Activated CD4-positive, alpha-beta T cell treated with anti-CD3 and anti-CD28 coated beads, Interleukin-2, amount 10 ng/mL, durations not matched to agents 7 days and 5 days (primary cell): ENCODE data around the gene SH3RF2. TPM values are rescaled to one million over a fixed set of nuclear protein-coding genes. Genes with fewer than 3 reads are reported as not detected.

Source experiments
- CTCF ChIA-PET: fragments of 350-600 bp; sonication (Branson Sonifier 250); formaldehyde crosslinking; loops from one replicate; lab custom pipeline; 2021; ENCODE audit warnings: antibody characterized with exemption; lab: Charles Lee
- POLR2A ChIA-PET: fragments of 350-600 bp; sonication (Branson Sonifier 250); formaldehyde crosslinking; loops from one replicate; lab custom pipeline; 2021; ENCODE audit warnings: antibody characterized with exemption; lab: Charles Lee
- DNase-seq: peaks from one replicate; pipeline ENCODE4 v3.0.0-alpha.2; 2020
- H3K27ac Mint-ChIP-seq: one replicate; pipeline ENCODE4 v1.8.0; 2021; ENCODE audit warnings: mild to moderate bottlenecking, moderate library complexity, mixed read lengths
- H3K27me3 Mint-ChIP-seq: one replicate; pipeline ENCODE4 v1.8.0; 2021; ENCODE audit warnings: mixed read lengths
- H3K36me3 Mint-ChIP-seq: one replicate; pipeline ENCODE4 v1.8.0; 2021; ENCODE audit warnings: low read depth, mixed read lengths
- H3K4me1 Mint-ChIP-seq: one replicate; pipeline ENCODE4 v1.8.0; 2021; ENCODE audit warnings: mixed read lengths
- H3K4me3 Mint-ChIP-seq: one replicate; pipeline ENCODE4 v1.8.0; 2021; ENCODE audit warnings: mild to moderate bottlenecking, moderate library complexity, mixed read lengths
- H3K9me3 Mint-ChIP-seq: one replicate; pipeline ENCODE4 v1.8.0; 2021; ENCODE audit warnings: mixed read lengths
- total RNA-seq, 2 experiments: library from RNA; stranded (reverse); gene quantifications; one replicate each; pipeline ENCODE4 v1.2.3, GENCODE V29; 2021

SH3RF2 gene
- total RNA-seq, 2 experiments from 2014 or later = 0.27 to 0.40 TPM

DNA sequence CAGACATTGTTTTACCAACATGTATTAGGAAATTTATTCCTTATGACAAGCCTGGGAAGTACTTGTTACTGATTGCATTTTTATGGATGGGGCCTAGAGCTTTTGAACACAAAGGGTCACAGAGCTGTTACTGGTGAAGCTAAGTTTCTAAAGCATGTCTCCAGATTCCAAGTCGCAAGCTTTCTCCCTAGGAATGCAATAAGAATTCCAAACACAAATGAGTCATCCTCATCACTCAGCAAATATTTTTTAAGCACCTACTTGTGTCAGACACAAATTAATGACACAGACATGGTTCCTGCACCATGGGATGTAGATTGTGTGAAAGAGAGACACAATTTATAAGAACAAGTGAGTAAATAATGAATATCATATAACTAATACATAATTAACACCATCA lies 11.0 kb upstream of the SH3RF2 start:
- CTCF ChIA-PET = no interaction called here
- DNase-seq = no peak

GRCh38 chr5:145925803-145926202 lies 10.6 kb upstream of the SH3RF2 start:
- Mint-ChIP-seq H3K36me3 (no peaks in the 10 kb centered on the region), H3K27me3 (peaks cover 3% of the 10 kb centered on the region), H3K4me3 (no peak overlapping the region), H3K27ac (no peak overlapping the region), H3K9me3 (no peaks in the 10 kb centered on the region), H3K4me1 (peaks cover 2% of the 10 kb centered on the region)
- ChIA-PET CTCF (no interaction called here), POLR2A (no interaction called here)
- DNase-seq = no peak

More for the DNA sequence above, 11.0 kb upstream of the SH3RF2 start:
- Mint-ChIP-seq H3K27me3 (no peaks in the 10 kb centered on the region), H3K36me3 (no peaks in the 10 kb centered on the region), H3K4me1 (peaks cover 2% of the 10 kb centered on the region), H3K4me3 (no peak overlapping the region), H3K27ac (no peak overlapping the region), H3K9me3 (no peaks in the 10 kb centered on the region)
- POLR2A ChIA-PET = no interaction called here

DNA sequence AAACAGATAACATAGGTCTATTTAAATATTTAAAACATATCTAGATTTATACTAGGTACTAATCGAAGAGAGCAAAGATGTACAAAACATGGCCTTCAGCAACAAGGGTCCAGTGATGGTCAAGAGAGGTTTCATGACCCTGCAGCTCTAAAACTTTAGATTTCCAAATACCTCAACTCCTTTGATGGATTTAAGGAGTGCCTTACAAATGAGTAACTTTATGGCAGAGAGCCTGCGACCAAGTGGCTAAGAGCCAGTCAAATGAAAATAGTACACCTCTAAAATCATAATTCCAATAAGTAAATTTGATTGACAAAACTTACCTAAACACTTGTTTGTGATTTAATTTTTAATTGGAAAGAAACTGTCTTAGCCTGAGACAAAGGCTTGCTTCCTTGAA lies 4.7 kb upstream of the SH3RF2 start:
- no peak overlapping the region for H3K27ac Mint-ChIP-seq
- H3K9me3 Mint-ChIP-seq = no peaks in the 10 kb centered on the region
- H3K4me3 Mint-ChIP-seq = no peak overlapping the region
- POLR2A ChIA-PET = no interaction called here
- peaks cover 30% of the 10 kb centered on the region for H3K27me3 Mint-ChIP-seq
- CTCF ChIA-PET = no interaction called here
- peaks cover 11% of the 10 kb centered on the region for H3K4me1 Mint-ChIP-seq
- no peaks in the 10 kb centered on the region for H3K36me3 Mint-ChIP-seq
- DNase-seq = no peak

DNA sequence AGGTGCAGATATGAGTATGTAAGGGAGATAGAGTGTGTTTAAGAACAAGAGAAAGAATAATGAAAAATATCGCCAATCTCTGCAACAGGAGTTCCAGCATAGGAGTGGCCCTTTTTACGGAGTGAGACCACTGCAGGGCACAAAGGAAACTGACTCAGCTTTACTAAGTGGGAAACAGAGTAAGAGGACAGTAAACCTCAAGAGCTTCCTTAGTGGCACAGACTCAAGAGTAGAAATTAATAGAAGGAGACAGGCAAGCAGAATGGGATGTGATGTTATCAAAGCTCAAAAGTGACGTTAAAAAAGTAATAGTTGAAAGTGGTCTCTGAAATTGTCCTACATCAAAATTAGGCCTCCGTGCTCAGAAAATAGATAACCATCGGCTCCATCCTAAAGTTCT lies 2.1 kb upstream of the SH3RF2 start:
- POLR2A ChIA-PET = interaction anchor here (0.7 kb wide), 1 partner anchor 17 kb away, joined by 5 read pairs; no protein-coding TSS in a partner anchor
- DNase-seq = no peak
- peaks cover 37% of the 10 kb centered on the region for H3K27me3 Mint-ChIP-seq
- no peak overlapping the region for H3K27ac Mint-ChIP-seq
- H3K4me3 Mint-ChIP-seq = no peak overlapping the region
- no peaks in the 10 kb centered on the region for H3K36me3 Mint-ChIP-seq
- no peaks in the 10 kb centered on the region for H3K9me3 Mint-ChIP-seq
- H3K4me1 Mint-ChIP-seq = peaks cover 23% of the 10 kb centered on the region
- CTCF ChIA-PET = no interaction called here

DNA sequence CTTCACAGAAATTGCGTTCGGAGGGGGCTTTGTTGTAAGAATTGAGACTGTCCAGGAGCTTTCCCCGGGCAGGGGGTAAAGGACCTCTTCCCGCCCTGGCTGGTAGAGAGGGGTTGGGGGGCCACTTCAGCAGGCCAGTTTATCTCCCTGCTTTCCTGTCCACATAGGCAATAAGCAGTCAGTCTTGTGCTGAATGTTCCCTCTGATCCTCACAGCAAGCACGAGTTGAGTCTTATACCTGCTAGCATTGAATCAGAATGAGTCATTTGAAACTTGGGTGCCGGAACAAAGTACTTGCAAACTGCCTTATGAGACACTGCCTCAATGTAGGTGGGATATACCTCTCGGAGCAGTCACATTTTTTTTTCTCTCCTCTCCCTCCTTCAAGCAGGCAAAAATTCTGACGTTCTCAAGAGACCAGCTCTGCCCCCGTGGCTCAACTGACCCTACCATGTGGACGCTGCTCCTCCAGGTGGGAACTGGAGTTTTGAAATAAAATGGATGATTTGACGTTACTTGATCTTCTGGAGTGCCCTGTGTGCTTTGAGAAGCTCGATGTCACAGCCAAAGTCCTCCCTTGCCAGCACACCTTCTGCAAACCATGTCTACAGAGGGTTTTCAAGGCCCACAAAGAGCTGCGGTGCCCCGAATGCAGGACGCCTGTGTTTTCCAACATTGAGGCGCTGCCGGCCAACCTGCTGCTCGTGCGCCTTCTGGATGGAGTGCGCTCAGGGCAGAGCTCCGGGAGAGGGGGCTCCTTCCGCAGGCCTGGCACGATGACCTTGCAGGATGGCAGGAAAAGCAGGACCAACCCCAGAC lies 1.3 kb downstream of the SH3RF2 start:
- Mint-ChIP-seq H3K36me3 (no peaks in the 10 kb centered on the region), H3K27me3 (peaks cover 29% of the 10 kb centered on the region), H3K27ac (no peak overlapping the region), H3K4me1 (peaks cover 40% of the 10 kb centered on the region), H3K9me3 (no peaks in the 10 kb centered on the region), H3K4me3 (no peak overlapping the region)
- DNase-seq = no peak
- POLR2A ChIA-PET = no interaction called here
- CTCF ChIA-PET = interaction anchor here (1.2 kb wide), 1 partner anchor 8 kb away, joined by 4 read pairs; no protein-coding TSS in a partner anchor

DNA sequence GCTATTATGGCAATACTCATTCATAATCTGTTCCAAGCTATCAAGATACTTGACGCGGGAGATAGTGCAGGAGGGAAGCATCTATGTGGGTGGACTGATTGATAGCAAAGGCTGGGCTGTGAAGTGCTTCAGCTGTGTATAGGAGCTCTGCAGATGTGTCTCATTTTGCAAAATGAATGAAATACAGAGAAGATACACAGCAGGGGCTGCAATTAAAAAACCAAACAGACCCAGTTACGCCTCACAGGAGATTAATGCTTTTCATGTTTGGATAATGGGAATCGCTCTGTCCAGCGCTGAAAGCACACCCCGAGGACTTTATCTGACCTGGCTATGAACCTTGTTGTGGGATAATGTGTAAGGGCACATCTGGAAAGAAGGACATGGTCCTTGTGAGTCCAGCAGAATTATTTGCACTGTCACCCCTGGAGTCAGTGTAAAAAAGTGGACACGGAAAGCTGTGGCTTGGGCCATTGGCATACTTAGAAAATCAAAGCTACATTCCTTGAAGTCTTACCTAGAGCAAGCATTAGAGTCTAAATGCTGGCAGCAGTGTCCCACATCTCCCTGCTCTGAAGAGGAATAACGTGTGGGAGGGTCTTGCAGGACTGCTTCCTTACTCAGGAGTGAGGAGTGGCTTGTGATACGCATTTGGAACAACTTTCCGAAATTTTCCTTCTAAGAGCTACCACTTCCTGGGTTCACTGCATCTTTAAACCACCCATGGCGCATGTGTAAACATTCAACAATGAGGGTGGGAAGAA lies 2.6 kb downstream of the SH3RF2 start:
- CTCF ChIA-PET = interaction anchor here (0.5 kb wide), 1 partner anchor 318 kb away, joined by 3 read pairs; no protein-coding TSS in a partner anchor
- Mint-ChIP-seq H3K27me3 (peaks cover 27% of the 10 kb centered on the region), H3K36me3 (no peaks in the 10 kb centered on the region), H3K4me3 (no peak overlapping the region), H3K9me3 (no peaks in the 10 kb centered on the region), H3K27ac (no peak overlapping the region), H3K4me1 (peaks cover 42% of the 10 kb centered on the region)
- POLR2A ChIA-PET = no interaction called here
- no peak for DNase-seq

- Mint-ChIP-seq H3K4me3 (no peak overlapping the region), H3K9me3 (no peaks in the 10 kb centered on the region), H3K4me1 (peaks cover 44% of the 10 kb centered on the region), H3K27ac (no peak overlapping the region), H3K27me3 (peaks cover 26% of the 10 kb centered on the region), H3K36me3 (no peaks in the 10 kb centered on the region)
- DNase-seq = no peak
- CTCF ChIA-PET = no interaction called here
- POLR2A ChIA-PET = no interaction called here
These were observed 3.2 kb downstream of the SH3RF2 start for GRCh38 chr5:145939540-145940065.

GRCh38 chr5:145941096-145941447 lies 4.7 kb downstream of the SH3RF2 start:
- ChIA-PET CTCF (no interaction called here), POLR2A (no interaction called here)
- no peak for DNase-seq
- Mint-ChIP-seq H3K4me3 (no peak overlapping the region), H3K27me3 (peaks cover 23% of the 10 kb centered on the region), H3K36me3 (no peaks in the 10 kb centered on the region), H3K27ac (no peak overlapping the region), H3K9me3 (no peaks in the 10 kb centered on the region), H3K4me1 (peaks cover 48% of the 10 kb centered on the region)

DNA sequence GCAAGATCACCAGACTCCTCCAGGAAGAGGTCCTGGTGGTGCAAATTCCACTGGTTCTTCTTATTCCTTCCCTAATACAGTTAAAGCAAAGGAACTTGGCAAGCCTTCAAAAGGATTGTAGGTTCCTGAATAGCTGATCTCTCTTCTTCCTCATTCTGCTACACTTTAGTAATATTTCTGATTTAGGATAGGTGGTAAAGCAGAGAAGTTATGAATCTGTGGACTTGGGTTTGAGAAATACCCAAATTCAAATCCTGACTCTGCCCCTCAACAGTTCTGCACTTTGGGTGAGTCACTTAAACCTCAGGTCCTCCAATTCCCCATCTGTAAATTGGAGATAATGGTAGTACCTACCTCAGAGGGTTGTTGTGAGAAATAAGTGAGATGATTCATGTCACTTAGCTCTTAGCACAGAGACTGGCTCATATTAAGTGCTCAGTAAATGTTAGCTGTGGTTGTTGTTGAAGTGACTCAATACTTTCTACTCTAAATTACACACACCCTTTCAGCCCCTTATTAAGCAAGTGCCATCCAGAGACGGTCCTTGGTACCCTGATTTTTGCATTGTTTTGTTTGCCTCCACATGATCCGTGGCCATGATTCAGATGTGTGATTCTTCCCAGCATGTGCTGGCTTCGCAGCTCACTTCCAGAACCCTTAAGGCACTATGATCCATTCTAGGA lies 5.2 kb downstream of the SH3RF2 start:
- ChIA-PET POLR2A (interaction anchor here (0.7 kb wide), 1 partner anchor 1695 kb away, joined by 3 read pairs; no protein-coding TSS in a partner anchor), CTCF (no interaction called here)
- H3K9me3 Mint-ChIP-seq = no peaks in the 10 kb centered on the region
- no peak for DNase-seq
- no peak overlapping the region for H3K4me3 Mint-ChIP-seq
- no peaks in the 10 kb centered on the region for H3K36me3 Mint-ChIP-seq
- peaks cover 19% of the 10 kb centered on the region for H3K27me3 Mint-ChIP-seq
- no peak overlapping the region for H3K27ac Mint-ChIP-seq
- peaks cover 48% of the 10 kb centered on the region for H3K4me1 Mint-ChIP-seq

DNA sequence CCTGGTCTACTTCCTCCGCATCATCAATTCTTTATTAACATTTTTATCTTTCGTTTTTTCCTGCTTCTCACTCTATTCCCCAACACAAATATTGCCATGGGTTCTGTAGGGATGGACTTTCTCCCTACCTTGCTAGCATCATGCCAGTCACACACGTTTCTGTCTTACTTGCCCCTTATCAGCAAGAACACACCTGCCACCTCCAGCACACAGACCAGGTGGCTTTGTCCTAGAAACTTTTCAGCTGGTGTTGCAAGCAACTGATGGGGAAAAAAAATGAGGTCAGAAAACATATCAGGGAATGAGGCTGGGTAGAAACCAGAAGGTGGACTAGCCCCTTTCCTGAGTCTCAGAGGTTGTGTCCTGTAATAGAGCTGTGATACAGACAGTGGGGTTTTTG lies 5.8 kb downstream of the SH3RF2 start:
- Mint-ChIP-seq H3K4me3 (no peak overlapping the region), H3K36me3 (no peaks in the 10 kb centered on the region), H3K27me3 (peaks cover 17% of the 10 kb centered on the region), H3K4me1 (peaks cover 48% of the 10 kb centered on the region), H3K9me3 (no peaks in the 10 kb centered on the region), H3K27ac (no peak overlapping the region)
- ChIA-PET POLR2A (interaction anchor here (0.7 kb wide), 1 partner anchor 1694 kb away, joined by 3 read pairs; no protein-coding TSS in a partner anchor), CTCF (no interaction called here)
- DNase-seq = no peak

GRCh38 chr5:145942749-145943148 lies 6.4 kb downstream of the SH3RF2 start:
- POLR2A ChIA-PET = no interaction called here
- Mint-ChIP-seq H3K27me3 (peaks cover 17% of the 10 kb centered on the region), H3K36me3 (no peaks in the 10 kb centered on the region), H3K4me1 (peaks cover 47% of the 10 kb centered on the region), H3K27ac (no peak overlapping the region), H3K9me3 (no peaks in the 10 kb centered on the region), H3K4me3 (no peak overlapping the region)
- DNase-seq = no peak
- CTCF ChIA-PET = no interaction called here

- no peaks in the 10 kb centered on the region for H3K36me3 Mint-ChIP-seq
- POLR2A ChIA-PET = no interaction called here
- H3K4me3 Mint-ChIP-seq = no peak overlapping the region
- H3K27ac Mint-ChIP-seq = no peak overlapping the region
- H3K27me3 Mint-ChIP-seq = peaks cover 15% of the 10 kb centered on the region
- no peaks in the 10 kb centered on the region for H3K9me3 Mint-ChIP-seq
- DNase-seq = no peak
- CTCF ChIA-PET = interaction anchor here (0.5 kb wide), 1 partner anchor 424 kb away, joined by 3 read pairs; no protein-coding TSS in a partner anchor
- peaks cover 44% of the 10 kb centered on the region for H3K4me1 Mint-ChIP-seq
These were observed 7.3 kb downstream of the SH3RF2 start for GRCh38 chr5:145943674-145944121.
